Stimulated activated naive CD4-positive, alpha-beta T cell (primary cell): ENCODE results near the gene UNC13A.

Source experiments
- DNase-seq, 6 experiments: peaks; one replicate each; lab custom pipeline; 2025; lab: John Stamatoyannopoulos, UW

The UNC13A gene

DNA sequence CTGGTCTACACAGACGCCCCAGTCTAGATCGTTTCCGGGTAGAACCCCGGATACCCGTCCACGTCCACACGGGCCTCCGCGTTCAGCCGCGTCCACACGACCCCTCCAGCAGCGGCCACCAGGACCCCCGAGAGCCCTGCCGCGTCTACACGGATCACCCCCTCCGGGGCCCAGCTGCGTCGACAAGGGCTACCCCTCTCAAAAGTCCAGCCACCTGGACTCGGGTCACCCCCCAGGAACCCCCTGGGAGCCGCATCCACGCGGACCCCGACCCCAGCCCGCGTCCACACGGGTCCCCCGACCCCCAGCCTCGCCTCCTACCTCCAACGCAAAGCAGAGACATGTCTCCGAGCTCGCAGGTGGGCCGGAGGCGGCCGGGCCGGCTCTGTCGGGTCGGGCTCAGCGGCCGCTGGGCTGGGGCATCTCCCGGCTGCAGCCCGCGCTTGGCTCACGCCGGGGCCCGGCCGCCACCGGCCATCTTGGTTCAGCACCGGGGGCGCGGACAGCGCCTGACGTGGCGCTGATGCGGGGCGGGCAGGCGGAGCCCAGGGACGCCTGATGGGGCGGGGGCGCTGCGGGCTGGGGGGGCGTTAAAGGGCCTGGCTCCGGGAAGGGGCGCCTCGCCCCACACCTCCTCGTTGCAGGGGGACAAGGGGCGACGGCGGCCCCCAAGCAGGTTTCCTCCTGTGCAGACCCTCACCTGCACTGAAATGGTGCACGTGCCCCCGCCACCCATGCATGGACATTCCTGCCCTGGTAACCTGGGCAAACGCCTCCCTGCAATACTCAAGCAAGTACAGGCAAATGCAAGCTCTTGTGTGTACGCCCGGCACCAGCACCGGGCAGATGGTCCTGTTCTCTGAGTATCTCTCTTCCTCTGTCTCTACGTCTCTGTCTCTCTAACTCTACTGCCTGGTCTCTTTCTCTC is at the start of gene UNC13A:
UNC13A (minus strand) TSS at position 498 of the 928 bp plus-strand sequence; CDS start at position 343, 155 bp downstream.
- DNase-seq, result peak in 5 of 6 experiments; percentile 12 to 36 (median 28)

DNA sequence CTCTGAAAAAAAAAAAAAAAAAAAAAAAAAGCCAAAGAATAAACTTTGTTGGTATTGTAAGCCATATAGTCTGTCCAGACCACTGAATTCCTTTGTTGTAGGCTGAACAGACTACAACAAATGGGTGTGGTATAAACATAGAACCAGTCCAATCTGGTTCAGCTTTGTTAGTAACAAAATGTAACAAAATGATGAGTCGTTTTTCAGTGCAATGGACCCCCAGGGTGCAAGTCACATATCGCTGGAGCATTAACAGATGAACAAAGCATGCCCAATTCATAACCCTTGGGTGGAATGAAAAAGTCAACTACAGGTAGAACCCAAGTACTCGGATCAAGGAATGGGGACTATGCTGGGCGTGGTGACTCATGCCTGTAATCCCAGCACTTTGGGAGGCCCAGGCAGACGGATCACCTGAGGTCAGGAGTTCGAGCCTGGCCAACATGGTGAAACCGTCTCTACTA is 49.6 kb upstream of the UNC13A start:
- no peak for DNase-seq

DNA sequence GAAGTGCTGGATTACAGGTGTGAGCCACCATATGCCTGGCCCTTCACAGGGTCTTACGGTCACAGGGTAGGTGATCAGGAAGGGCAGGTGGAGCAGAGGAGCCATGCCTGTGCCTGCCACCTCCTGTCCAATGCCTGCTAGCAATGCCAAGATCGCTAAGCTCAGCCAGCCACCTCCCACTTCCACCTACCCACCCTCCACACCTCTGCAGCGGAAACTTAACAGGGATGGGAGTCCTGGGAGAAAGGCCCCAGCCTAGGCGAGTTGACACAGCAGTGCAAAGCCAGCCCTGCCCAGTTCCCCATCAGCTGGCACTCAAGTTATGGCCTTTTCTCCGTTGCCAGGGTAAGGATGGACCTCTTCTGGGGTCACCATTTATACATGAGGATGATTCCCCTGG is 47.3 kb upstream of the UNC13A start:
- DNase-seq, result no peak

DNA sequence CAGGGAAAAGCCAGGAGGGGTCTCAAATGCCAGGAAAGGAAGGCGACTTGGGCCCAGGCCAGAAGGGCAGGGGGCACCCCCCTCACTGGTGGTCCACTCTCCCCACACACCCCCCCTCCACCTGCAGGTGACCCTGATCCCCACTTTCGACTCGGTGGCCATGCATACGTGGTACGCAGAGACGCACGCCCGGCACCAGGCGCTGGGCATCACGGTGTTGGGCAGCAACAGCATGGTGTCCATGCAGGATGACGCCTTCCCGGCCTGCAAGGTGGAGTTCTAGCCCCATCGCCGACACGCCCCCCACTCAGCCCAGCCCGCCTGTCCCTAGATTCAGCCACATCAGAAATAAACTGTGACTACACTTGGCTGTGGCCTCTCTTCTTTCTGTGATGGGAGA is 46.0 kb upstream of the UNC13A start:
- DNase-seq, result no peak

DNA sequence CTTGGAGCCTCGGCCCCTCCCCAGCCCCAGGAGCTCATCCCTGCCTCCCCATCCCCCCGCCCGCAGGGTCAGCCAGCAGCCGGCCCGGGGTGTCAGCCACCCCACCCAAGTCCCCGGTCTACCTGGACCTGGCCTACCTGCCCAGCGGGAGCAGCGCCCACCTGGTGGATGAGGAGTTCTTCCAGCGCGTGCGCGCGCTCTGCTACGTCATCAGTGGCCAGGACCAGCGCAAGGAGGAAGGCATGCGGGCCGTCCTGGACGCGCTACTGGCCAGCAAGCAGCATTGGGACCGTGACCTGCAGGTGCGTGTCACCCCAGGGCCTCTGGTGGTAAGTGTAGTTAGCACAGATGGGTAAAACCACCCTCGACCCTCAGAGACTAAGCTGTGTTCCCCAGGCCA is 45.0 kb upstream of the UNC13A start:
- DNase-seq, result no peak

DNA sequence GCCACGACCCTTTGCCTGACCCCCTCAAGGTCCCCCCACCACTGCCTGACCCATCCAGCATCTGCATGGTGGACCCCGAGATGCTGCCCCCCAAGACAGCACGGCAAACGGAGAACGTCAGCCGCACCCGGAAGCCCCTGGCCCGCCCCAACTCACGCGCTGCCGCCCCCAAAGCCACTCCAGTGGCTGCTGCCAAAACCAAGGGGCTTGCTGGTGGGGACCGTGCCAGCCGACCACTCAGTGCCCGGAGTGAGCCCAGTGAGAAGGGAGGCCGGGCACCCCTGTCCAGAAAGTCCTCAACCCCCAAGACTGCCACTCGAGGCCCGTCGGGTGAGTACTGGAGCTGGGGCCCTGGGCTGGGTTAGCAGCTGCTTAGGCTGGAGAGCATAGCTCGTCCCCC is 39.7 kb upstream of the UNC13A start:
- DNase-seq, result no peak

DNA sequence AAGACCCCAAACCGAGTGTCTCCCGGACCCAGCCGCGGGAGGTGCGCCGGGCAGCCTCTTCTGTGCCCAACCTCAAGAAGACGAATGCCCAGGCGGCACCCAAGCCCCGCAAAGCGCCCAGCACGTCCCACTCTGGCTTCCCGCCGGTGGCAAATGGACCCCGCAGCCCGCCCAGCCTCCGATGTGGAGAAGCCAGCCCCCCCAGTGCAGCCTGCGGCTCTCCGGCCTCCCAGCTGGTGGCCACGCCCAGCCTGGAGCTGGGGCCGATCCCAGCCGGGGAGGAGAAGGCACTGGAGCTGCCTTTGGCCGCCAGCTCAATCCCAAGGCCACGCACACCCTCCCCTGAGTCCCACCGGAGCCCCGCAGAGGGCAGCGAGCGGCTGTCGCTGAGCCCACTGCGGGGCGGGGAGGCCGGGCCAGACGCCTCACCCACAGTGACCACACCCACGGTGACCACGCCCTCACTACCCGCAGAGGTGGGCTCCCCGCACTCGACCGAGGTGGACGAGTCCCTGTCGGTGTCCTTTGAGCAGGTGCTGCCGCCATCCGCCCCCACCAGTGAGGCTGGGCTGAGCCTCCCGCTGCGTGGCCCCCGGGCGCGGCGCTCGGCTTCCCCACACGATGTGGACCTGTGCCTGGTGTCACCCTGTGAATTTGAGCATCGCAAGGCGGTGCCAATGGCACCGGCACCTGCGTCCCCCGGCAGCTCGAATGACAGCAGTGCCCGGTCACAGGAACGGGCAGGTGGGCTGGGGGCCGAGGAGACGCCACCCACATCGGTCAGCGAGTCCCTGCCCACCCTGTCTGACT is 39.0 kb upstream of the UNC13A start:
- no peak for DNase-seq

DNA sequence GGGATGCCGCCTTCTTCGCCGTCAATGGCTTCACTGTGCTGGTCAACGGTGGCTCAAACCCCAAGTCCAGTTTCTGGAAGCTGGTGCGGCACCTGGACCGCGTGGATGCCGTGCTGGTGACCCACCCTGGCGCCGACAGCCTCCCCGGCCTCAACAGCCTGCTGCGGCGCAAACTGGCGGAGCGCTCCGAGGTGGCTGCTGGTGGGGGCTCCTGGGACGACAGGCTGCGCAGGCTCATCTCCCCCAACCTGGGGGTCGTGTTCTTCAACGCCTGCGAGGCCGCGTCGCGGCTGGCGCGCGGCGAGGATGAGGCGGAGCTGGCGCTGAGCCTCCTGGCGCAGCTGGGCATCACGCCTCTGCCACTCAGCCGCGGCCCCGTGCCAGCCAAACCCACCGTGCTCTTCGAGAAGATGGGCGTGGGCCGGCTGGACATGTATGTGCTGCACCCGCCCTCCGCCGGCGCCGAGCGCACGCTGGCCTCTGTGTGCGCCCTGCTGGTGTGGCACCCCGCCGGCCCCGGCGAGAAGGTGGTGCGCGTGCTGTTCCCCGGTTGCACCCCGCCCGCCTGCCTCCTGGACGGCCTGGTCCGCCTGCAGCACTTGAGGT is 38.1 kb upstream of the UNC13A start:
- no peak for DNase-seq

DNA sequence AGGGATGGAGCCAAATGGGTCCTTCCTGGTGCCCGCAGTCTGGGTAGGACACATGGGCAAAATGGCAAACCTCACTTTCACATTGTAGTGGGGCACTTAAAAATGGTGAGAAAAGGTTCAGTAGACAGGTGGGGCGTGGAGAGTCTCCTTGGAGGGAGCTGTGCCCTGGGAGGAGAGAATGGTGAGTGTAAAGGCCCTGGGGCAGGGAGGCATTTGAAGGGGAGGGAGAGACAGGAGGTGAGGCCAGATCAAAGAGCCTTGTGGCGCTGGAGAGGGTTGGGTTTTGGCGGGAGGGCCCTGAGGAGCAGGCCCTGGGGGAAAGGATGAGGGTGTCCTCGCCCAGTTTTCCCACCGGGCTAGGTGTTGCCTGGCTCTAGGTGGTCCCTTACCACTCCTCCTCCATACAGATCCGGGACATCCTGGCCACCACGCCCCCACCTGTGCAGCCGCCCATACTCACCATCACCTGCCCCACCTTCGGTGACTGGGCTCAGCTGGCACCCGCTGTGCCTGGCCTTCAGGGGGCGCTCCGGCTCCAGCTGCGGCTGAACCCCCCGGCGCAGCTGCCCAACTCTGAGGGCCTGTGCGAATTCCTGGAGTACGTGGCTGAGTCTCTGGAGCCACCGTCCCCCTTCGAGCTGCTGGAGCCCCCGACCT is 37.4 kb upstream of the UNC13A start:
- peak in 1 of 6 experiments; percentile 12 for DNase-seq

DNA sequence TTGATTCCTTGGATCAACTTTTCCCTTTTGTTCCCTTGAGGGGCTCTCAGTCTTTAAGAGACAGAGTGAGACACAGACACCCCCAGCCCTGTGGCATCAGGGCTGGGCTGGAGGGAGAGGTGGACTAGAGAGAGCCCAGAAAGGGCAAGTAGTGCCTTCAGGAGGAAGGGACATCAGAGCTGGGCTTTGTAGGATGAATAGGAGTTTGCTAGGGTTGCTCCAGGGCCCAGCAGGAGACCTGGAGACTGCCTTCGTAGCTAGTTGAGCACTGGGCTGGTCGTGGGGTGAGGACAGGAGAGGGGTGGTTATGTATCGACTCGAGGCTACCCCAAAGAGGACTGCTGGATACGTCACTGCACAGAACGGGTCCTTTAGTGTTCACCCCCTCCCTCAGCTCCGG is 36.5 kb upstream of the UNC13A start:
- no peak for DNase-seq

DNA sequence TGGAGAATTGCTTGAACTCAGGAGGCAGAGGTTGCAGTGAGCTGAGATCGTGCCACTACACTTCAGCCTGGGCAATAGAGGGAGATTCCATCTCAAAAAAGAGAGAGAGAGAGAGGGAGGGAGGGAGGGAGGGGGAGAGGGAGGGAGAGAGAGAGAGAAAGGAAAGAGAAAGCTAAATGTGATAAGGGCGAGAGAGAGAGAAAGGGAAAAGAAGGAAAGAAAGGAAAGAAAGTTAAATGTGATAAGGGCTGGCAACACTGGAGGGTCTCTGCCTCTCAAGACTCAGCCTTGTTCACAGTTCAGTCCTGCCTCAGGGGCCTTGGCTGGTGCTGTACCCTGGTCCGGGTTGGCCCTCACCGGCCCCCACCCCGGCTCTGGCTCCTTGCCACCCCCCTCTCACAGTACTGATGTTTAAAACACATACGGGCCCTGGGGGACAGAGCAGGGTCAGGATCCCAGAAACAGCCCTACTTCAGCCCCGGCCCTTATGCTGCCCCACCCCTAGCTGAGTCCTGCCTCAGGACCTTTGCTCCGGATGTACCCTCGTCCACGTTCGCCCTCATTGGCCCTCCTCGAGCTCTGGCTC is 34.6 kb upstream of the UNC13A start:
- DNase-seq, result no peak

DNA sequence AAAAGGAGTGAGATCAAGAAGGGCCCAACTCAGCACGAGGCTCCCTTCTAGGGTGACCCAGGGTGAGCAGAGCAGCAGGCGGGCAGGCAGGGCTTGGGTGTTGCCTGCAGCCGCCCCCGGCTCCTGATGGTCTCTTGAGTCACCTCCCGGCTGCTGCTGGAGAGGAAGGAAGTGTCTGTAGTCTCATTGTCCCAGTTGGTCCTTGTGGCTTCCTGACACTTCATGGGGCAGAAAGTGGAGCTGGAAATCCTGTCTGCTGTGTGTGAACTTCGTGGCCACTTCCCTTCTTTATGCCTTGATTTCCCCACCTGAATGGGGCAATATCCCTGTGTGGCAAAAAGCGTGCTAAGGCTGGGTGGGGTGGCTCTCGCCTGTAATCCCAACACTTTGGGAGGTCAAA is 33.7 kb upstream of the UNC13A start:
- no peak for DNase-seq

DNA sequence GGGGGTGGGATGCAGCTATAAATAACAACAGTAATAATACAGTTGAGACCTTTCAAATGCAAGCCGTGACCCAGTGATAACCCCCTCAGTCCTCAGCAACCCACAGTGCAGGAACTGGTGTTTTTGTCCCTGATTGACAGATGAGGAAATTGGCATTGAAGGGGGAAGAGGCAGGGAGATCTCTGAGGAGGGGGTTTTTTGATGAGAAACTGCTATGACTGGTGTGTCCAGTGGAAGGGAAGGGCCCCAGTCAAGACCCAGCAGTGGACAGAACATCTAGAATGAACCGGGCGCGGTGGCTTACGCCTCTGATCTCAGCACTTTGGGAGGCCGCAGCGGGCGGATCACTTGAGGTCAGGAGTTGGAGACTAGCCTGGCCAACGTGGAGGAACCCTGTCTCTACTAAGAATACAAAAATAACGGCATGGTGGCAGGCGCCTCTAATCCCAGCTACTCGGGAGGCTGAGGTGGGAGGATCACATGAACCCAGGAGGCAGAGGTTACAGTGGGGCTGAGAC is 33.0 kb upstream of the UNC13A start:
- DNase-seq, result no peak

DNA sequence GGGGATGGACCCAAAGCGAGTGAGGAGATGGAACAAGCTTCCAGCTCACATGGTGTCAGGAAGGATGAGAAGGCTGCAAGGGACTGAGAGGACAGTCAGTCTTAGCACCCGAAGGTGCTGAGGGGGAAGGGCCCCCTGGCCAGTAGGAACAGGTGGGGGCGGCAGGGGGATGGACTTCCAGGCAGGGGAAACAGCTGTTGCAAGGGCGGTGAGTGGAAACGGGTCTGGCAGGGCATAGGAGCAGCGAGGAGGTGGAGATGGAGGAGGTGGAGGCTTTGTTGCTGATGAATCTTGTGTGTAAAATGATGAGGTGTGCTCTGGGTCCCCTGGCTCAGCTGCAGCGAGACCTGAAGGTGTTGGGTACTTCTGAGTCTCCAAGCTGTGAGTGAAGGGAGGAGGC is 32.3 kb upstream of the UNC13A start:
- DNase-seq, result no peak

DNA sequence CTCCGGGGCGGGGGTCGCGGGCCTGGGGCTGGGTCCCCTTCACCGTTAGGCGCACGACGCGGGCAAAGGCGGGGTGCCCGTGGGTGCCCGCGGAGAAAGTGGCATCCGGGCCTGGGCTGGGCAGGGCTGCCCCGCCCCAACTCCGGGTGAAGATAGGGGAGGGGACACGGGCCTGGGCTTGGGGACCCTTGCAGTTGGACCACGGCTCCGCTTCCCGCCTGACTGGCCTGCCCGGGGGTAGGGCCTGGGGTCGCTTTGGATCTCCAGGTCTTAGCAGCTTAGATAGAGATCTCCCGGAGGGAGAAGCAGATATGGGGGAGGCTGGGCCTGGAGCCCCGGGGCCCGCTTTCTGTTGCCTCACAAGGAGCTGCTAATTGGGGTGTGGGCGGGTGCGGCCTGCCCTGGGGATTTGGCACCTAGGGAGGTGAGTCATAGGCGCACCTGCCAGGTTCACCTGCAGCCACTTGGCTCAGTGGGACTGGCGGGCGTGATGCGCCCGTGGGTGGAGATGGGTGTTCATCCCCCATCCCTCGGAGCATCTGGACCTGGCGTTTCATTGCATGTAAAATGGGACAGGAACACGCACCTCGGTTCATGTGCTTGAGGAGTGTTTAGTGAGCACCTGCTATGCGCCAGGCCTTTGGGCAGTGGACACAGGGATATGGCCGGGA is 31.7 kb upstream of the UNC13A start:
- peak in 3 of 6 experiments; percentile 8 to 28 (median 11) for DNase-seq

DNA sequence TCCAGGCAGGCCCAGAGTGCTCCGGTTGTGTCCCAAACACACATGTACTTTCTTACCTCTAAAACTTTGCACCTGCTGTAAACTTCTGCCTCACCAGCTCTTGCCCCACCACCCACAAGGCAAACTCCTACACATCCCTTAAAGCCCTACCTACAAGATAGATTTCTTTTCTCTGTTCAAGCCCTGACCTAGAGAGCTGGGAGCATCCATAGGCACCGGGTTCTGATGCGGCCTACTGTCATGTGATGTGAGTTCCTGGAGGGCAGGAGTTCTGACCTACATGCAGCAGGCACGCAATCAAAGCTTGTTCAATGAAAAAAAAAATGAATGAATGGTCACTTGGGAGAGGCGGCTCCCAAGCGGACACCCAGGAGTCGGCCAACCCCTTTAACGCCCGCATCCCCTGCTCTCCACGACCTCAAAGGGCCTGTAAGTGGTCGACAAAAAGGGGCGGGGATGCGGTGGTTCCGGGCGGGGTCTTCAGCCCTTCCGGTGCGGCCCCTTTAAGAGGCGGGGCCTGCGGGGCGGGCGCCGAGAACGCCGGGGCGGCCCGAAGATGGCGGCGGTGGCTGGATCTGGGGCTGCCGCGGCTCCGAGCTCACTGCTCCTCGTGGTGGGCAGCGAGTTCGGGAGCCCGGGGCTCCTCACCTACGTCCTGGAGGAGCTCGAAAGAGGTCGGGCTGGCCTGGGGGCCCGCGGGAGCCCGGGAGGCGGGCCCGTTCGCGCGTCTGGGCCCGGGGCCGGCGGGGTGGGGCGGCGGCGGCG is 31.0 kb upstream of the UNC13A start, which contains the start of gene MAP1S:
MAP1S (plus strand) TSS at position 534 of the 765 bp plus-strand sequence; CDS start at position 557, 23 bp downstream.
- peak; percentile 17 to 62 (median 51) for DNase-seq

DNA sequence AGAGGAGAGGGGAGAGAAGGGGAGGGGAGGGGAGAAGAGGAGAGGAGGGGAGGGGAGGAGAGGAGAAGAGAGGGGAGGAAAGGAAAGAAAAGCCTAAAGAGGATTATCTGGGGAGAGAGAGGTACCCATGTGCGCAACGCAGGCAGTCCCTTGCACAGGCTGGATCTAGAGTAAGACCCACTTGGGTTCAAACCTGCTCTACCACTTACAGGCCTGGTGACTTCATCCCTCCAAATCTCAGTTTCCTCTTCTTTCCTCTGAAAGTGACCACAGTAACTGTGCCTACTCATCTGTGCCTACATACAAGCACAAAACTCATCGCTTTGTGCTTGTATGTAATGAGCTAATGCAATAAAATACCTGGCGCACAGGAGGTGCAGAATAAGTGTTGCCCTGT is 30.4 kb upstream of the UNC13A start:
- no peak for DNase-seq

DNA sequence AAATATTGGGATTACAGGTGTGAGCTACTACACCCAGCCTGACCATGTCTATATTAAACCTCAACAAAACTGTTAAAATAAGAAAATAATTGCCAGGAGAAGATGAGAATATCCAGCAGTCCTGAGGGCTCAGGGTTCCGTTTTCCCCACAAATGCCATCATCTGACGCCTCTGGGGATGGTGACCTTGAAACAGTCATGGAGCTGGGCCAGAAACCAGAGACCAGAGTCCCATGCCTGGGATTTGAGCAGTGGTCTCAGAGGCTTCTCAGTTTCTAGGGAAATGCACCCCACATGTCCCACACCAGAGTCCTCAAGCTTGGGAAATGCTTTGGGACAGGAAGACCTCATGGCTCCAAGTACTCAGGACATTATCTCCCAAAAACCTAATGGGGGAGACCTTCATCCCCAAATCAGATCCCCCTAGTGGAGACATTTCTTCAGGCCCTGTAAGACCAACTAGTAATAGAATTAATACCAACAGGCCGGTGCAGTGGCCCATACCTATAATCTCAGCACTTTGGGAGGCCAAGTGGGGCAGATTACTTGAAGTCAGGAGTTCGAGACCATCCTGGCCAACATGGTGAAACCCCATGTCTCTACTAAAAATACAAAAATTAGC is 28.3 kb upstream of the UNC13A start:
- no peak for DNase-seq

DNA sequence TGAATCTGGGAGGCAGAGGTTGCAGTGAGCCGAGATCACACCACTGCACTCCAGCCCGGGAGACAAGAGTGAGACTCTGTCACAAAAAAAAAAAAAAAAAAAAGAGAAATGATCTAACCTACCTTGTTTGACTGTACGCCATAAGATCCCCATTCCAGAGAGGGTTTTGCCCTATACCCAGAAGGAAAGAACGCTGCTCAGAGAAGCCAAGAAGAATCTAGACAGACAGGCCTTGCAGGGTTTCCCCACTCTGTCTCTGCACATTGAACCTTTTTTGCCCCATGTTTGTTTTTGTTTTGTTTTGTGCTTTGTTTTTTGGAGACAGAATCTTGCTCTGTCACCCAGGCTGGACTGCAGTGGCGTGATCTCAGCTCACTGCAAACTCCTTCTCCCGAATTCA is 23.7 kb upstream of the UNC13A start:
- no peak for DNase-seq
